Right lobe of liver (tissue), 4 donors: Measurements from ENCODE around the gene PRICKLE4.

ENCODE experiments used
- POLR2A ChIP-seq: fragments of 450-650 bp; IDR thresholded peaks from one replicate; pipeline ENCODE4 v1.6.1; 2017; ENCODE audit warnings: antibody characterized with exemption, mild to moderate bottlenecking
- TF ChIP-seq, protein P1 (sequence below), 4 donors: fragments of 200-600 bp in 3 of 4; fragments of 450-650 bp in 1 of 4; IDR thresholded peaks; one replicate each; pipeline versions ENCODE4 v1.5.1 to v1.8.0; 2016 to 2022; ENCODE audit warnings: antibody characterized with exemption in 4 of 4, mild to moderate bottlenecking in 2 of 4
- donor health status: DM: no; HTN: no; CAD: no.
- donor health status: DM: no; HTN: no; CAD: no.
- donor health status: DM: no; HTN: yes; CAD: no.

DNA sequence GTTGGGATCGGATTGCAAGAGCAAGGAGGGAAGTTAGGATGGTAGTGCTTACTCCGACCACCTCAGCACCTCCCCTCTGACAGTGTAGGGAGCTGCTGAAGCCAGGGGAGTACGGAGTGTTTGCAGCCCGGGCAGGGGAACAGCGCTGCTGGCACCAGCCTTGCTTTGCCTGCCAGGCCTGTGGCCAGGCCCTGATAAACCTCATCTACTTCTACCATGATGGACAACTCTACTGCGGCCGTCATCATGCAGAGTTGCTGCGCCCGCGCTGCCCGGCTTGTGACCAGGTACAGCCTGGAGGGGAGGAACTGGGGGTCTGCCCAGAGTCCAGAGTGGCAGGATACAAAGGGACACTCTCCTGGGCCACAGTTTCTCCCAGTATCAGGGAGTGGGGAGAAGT, 4.7 kb downstream of the PRICKLE4 start:
- TF ChIP-seq, protein P1, sequence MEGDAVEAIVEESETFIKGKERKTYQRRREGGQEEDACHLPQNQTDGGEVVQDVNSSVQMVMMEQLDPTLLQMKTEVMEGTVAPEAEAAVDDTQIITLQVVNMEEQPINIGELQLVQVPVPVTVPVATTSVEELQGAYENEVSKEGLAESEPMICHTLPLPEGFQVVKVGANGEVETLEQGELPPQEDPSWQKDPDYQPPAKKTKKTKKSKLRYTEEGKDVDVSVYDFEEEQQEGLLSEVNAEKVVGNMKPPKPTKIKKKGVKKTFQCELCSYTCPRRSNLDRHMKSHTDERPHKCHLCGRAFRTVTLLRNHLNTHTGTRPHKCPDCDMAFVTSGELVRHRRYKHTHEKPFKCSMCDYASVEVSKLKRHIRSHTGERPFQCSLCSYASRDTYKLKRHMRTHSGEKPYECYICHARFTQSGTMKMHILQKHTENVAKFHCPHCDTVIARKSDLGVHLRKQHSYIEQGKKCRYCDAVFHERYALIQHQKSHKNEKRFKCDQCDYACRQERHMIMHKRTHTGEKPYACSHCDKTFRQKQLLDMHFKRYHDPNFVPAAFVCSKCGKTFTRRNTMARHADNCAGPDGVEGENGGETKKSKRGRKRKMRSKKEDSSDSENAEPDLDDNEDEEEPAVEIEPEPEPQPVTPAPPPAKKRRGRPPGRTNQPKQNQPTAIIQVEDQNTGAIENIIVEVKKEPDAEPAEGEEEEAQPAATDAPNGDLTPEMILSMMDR (IDR thresholded peaks at IDR 0.05) = no peak
- TF ChIP-seq POLR2A = no peak
